K562 (cell line): ENCODE measurements around the gene BNIPL. TPM values are rescaled to one million over a fixed set of nuclear protein-coding genes. Genes with fewer than 3 reads are reported as not detected.
A peak's percentile ranks its signal among the peaks of the same experiment; 100 is the strongest.

Source experiments
- CEBPB ChIP-seq: fragments of 450-650 bp; IDR thresholded peaks from 2 replicates; pipeline ENCODE4 v1.6.1; 2016; ENCODE audit warnings: missing genetic modification characterization, missing compliant biosample characterization
- HMG20A ChIP-seq: fragments of 450-650 bp; formaldehyde crosslinking; conservative IDR thresholded peaks from 2 replicates; pipeline ENCODE4 v1.4.0; 2020; ENCODE audit warnings: mild to moderate bottlenecking, mixed read lengths
- KLF6 ChIP-seq: fragments of 250-450 bp; sonication (Bioruptor Pico); IDR thresholded peaks from 2 replicates; pipeline ENCODE4 v1.4.0; 2020; ENCODE audit warnings: mild to moderate bottlenecking, moderate library complexity, borderline replicate concordance
- MYNN ChIP-seq, 2 experiments: sonication (generic); formaldehyde crosslinking in 1 of 2; IDR thresholded peaks; 2 replicates each; pipeline versions ENCODE4 v1.5.0 to v1.6.1; 2016 to 2020; ENCODE audit warnings: antibody characterized with exemption in 1 of 2, missing genetic modification reagents in 1 of 2
- NCOR1 ChIP-seq: fragments of 450-650 bp; IDR thresholded peaks from 2 replicates; pipeline ENCODE4 v1.6.1; 2016; ENCODE audit warnings: mild to moderate bottlenecking, moderate library complexity
- NFIX ChIP-seq: fragments of 250-450 bp; sonication (Bioruptor Pico); IDR thresholded peaks from 2 replicates; pipeline ENCODE4 v1.4.0; 2020; ENCODE audit warnings: low read depth, mild to moderate bottlenecking, moderate library complexity
- NRF1 ChIP-seq, 2 experiments: fragments of 450-650 bp; IDR thresholded peaks in 1 of 2; conservative IDR thresholded peaks in 1 of 2; 2 replicates each; pipeline ENCODE4 v1.6.1; 2014; ENCODE audit warnings: mild to moderate bottlenecking in 2 of 2
- TOE1 ChIP-seq, 2 experiments: fragments of 450-650 bp in 1 of 2; sonication (generic) in 1 of 2; formaldehyde crosslinking in 1 of 2; IDR thresholded peaks; 2 replicates each; pipeline versions ENCODE4 v1.7.1 to v1.8.0; 2016 to 2022; ENCODE audit warnings: borderline replicate concordance in 2 of 2, mild to moderate bottlenecking in 2 of 2, antibody characterized with exemption in 1 of 2, inconsistent platforms in 1 of 2, low read depth in 1 of 2, missing genetic modification reagents in 1 of 2, moderate library complexity in 1 of 2
- ZNF282 ChIP-seq: sonication (generic); formaldehyde crosslinking; IDR thresholded peaks from 2 replicates; pipeline ENCODE4 v1.8.1; 2023; ENCODE audit warnings: missing genetic modification reagents
- ZNF347 ChIP-seq: fragments of 450-650 bp; formaldehyde crosslinking; IDR thresholded peaks from 2 replicates; pipeline ENCODE4 v1.4.0; 2020; ENCODE audit warnings: low read depth, mild to moderate bottlenecking, moderate library complexity
- ZNF354B ChIP-seq: fragments of 250-450 bp; sonication (Bioruptor Pico); IDR thresholded peaks from 2 replicates; pipeline ENCODE4 v1.4.0; 2020
- ZNF584 ChIP-seq: fragments of 200-800 bp; sonication (Bioruptor generic); IDR thresholded peaks from 2 replicates; pipeline ENCODE4 v1.6.1; 2016; ENCODE audit warnings: low read depth, mild to moderate bottlenecking, missing genetic modification characterization, missing compliant biosample characterization
- ZNF586 ChIP-seq: fragments of 450-650 bp; formaldehyde crosslinking; conservative IDR thresholded peaks from 2 replicates; pipeline ENCODE4 v1.4.0; 2020; ENCODE audit warnings: mild to moderate bottlenecking, moderate library complexity
- ZNF699 ChIP-seq: fragments of 250-450 bp; sonication (Bioruptor Pico); IDR thresholded peaks from 2 replicates; pipeline ENCODE4 v1.8.0; 2021; ENCODE audit warnings: mild to moderate bottlenecking, moderate library complexity; ENCODE audit not compliant: insufficient replicate concordance
- polyA plus RNA-seq, 8 experiments: library from polyadenylated mRNA; depleted of rRNA in 4 of 8; stranded (reverse) in 5 of 8; unstranded in 3 of 8; fragments of >200 nt; fragmentation: Nextera tagmentation in 2 of 8; fragmentation: Illumina TruSeq in 1 of 8; extraction: Ambion mirVana in 2 of 8; extraction: Trizol in 1 of 8; gene quantifications; 2 replicates each; pipeline versions ENCODE4 v1.2.1 to v1.2.3, GENCODE V29; 2011 to 2014; ENCODE audit warnings: inconsistent platforms in 1 of 8, missing spikeins in 1 of 8
- total RNA-seq, 7 experiments: library from RNA; depleted of rRNA in 6 of 7; stranded (reverse); fragments of >200 nt in 6 of 7; fragmentation: Illumina TruSeq in 2 of 7; extraction: Trizol in 2 of 7; gene quantifications; 2 replicates each; pipeline versions ENCODE4 v1.2.1 to v1.2.3, GENCODE V29; 2011 to 2021; ENCODE audit warnings: low replicate concordance in 1 of 7
- TF ChIP-seq, protein P1 (sequence below): fragments of 450-650 bp; IDR thresholded peaks from 2 replicates; pipeline ENCODE4 v1.6.1; 2017; ENCODE audit warnings: antibody characterized with exemption

Gene BNIPL
- total and polyA plus RNA-seq, 9 of the 15 experiments (the other 6 are each of a cell fraction or from before 2014, with no cell fraction given), result 0.08 to 1.4 (median 0.68) TPM

- TF ChIP-seq ZNF699 (no peak), ZNF354B (CRISPR knock-in tag) (no peak), ZNF282 (CRISPR knock-in tag) (no peak), HMG20A (CRISPR knock-in tag) (no peak), ZNF584 (CRISPR knock-in tag) (no peak), MYNN (IDR thresholded peaks at IDR 0.05) (no peak; the same call in 1 of the 2 replicates), MYNN (CRISPR knock-in tag; IDR thresholded peaks at IDR 0.05) (no peak), NFIX (no peak), TOE1 (IDR thresholded peaks at IDR 0.05; ENCODE audit: borderline replicate concordance) (peak; percentile 86), TOE1 (CRISPR knock-in tag; IDR thresholded peaks at IDR 0.05; ENCODE audit: borderline replicate concordance, low read depth) (peak; percentile 87; the same call in 1 of the 2 replicates), CEBPB (tag) (no peak), KLF6 (peak; percentile 69; the same call in 1 of the 2 replicates), ZNF586 (CRISPR knock-in tag) (no peak), NRF1 (conservative IDR thresholded peaks at IDR 0.05 in 1 of 2, IDR thresholded peaks at IDR 0.05 in 1 of 2) (peak; percentile 49 to 77; a peak in 3 of 4 replicates), NCOR1 (peak; percentile 64), ZNF347 (CRISPR knock-in tag) (no peak)
- TF ChIP-seq, protein P1, sequence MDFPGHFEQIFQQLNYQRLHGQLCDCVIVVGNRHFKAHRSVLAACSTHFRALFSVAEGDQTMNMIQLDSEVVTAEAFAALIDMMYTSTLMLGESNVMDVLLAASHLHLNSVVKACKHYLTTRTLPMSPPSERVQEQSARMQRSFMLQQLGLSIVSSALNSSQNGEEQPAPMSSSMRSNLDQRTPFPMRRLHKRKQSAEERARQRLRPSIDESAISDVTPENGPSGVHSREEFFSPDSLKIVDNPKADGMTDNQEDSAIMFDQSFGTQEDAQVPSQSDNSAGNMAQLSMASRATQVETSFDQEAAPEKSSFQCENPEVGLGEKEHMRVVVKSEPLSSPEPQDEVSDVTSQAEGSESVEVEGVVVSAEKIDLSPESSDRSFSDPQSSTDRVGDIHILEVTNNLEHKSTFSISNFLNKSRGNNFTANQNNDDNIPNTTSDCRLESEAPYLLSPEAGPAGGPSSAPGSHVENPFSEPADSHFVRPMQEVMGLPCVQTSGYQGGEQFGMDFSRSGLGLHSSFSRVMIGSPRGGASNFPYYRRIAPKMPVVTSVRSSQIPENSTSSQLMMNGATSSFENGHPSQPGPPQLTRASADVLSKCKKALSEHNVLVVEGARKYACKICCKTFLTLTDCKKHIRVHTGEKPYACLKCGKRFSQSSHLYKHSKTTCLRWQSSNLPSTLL, result 0 out of 2 replicates have a peak, but pooled peaks have one; percentile 76
These were observed 34.3 kb downstream of the BNIPL start, which contains the start of gene GABPB2 (continued) for GRCh38 chr1:151070474-151071276.
